Fibroblast of pulmonary artery (primary cell): Measurements from ENCODE around the gene EYA2.

Experiments
- DNase-seq: peaks from one replicate; pipeline ENCODE4 v3.0.0-alpha.2; 2010; ENCODE audit warnings: low read depth
- H3K4me3 ChIP-seq: replicated peaks from 2 replicates; pipeline ENCODE4 v1.5.1; 2011; ENCODE audit warnings: low read depth, mild to moderate bottlenecking, control low read depth, low read length, moderate library complexity
- CTCF ChIP-seq: IDR thresholded peaks from 2 replicates; pipeline ENCODE4 v1.5.1; 2011; ENCODE audit warnings: mild to moderate bottlenecking, control low read depth, low read length, inconsistent platforms; ENCODE audit errors: missing control alignments

The EYA2 gene

GRCh38 chr20:47089151-47089550 is 194.5 kb downstream of the EYA2 start:
- no peak for TF ChIP-seq CTCF
- no peak overlapping the region for H3K4me3 ChIP-seq
- no peak for DNase-seq

- DNase-seq = no peak
- no peak for TF ChIP-seq CTCF
- no peak overlapping the region for H3K4me3 ChIP-seq
Measured at GRCh38 chr20:47090835-47091234, 196.2 kb downstream of the EYA2 start.

- TF ChIP-seq CTCF = no peak
- no peak for DNase-seq
- H3K4me3 ChIP-seq = no peak overlapping the region
Measured at GRCh38 chr20:47093320-47093966, 198.8 kb downstream of the EYA2 start.

- no peak for TF ChIP-seq CTCF
- DNase-seq = no peak
- H3K4me3 ChIP-seq = no peak overlapping the region
Measured at GRCh38 chr20:47095690-47096089, 201.0 kb downstream of the EYA2 start.

GRCh38 chr20:47097691-47098622 is 203.3 kb downstream of the EYA2 start:
- H3K4me3 ChIP-seq = no peak overlapping the region
- TF ChIP-seq CTCF = no peak
- no peak for DNase-seq

- no peak for TF ChIP-seq CTCF
- H3K4me3 ChIP-seq = no peak overlapping the region
- no peak for DNase-seq
Measured at GRCh38 chr20:47099093-47099492, 204.4 kb downstream of the EYA2 start.
